HepG2 (cell line): ENCODE results near the gene PNPLA2. TPM values are rescaled to one million over a fixed set of nuclear protein-coding genes. Genes with fewer than 3 reads are reported as not detected.

Source experiments
- ADNP ChIP-seq: sonication (generic); formaldehyde crosslinking; IDR thresholded peaks from 2 replicates; pipeline ENCODE4 v1.4.0; 2020; ENCODE audit warnings: missing genetic modification reagents
- ARID5B ChIP-seq: IDR thresholded peaks from 2 replicates; pipeline ENCODE4 v1.4.0; 2020; ENCODE audit warnings: mild to moderate bottlenecking, missing genetic modification reagents
- GABPB1 ChIP-seq: IDR thresholded peaks from 2 replicates; pipeline ENCODE4 v1.6.1; 2016; ENCODE audit warnings: mild to moderate bottlenecking, missing genetic modification reagents, moderate library complexity, missing compliant biosample characterization
- IRF9 ChIP-seq: sonication (generic); formaldehyde crosslinking; IDR thresholded peaks from 2 replicates; pipeline ENCODE4 v1.8.0; 2022; ENCODE audit warnings: missing genetic modification reagents, mild to moderate bottlenecking, borderline replicate concordance
- MEF2D ChIP-seq: sonication (generic); formaldehyde crosslinking; IDR thresholded peaks from 2 replicates; pipeline ENCODE4 v1.5.1; 2020; ENCODE audit warnings: mild to moderate bottlenecking, missing genetic modification reagents
- MIXL1 ChIP-seq: IDR thresholded peaks from 2 replicates; pipeline ENCODE4 v1.6.1; 2016
- SOX13 ChIP-seq, 3 experiments: fragments of 450-650 bp in 1 of 3; sonication (generic) in 1 of 3; formaldehyde crosslinking in 1 of 3; IDR thresholded peaks in 2 of 3; conservative IDR thresholded peaks in 1 of 3; 2 replicates each; pipeline versions ENCODE4 v1.5.0 to v1.6.1; 2016 to 2020; ENCODE audit warnings: antibody characterized with exemption in 1 of 3, mild to moderate bottlenecking in 1 of 3, missing compliant biosample characterization in 1 of 3, missing genetic modification reagents in 1 of 3, moderate library complexity in 1 of 3
- SOX6 ChIP-seq, 2 experiments: fragments of 450-650 bp in 1 of 2; sonication (generic) in 1 of 2; formaldehyde crosslinking in 1 of 2; IDR thresholded peaks; 2 replicates each; pipeline versions ENCODE4 v1.4.0 to v1.6.1; 2017 to 2020; ENCODE audit warnings: antibody characterized with exemption in 1 of 2, mild to moderate bottlenecking in 1 of 2, missing genetic modification reagents in 1 of 2
- ZKSCAN8 ChIP-seq: IDR thresholded peaks from 2 replicates; pipeline ENCODE4 v1.6.1; 2016; ENCODE audit warnings: borderline replicate concordance, missing genetic modification reagents, missing compliant biosample characterization
- ZNF143 ChIP-seq: sonication (generic); formaldehyde crosslinking; IDR thresholded peaks from 2 replicates; pipeline ENCODE4 v1.4.0; 2020; ENCODE audit warnings: missing genetic modification reagents
- ZNF598 ChIP-seq: sonication (generic); formaldehyde crosslinking; IDR thresholded peaks from 2 replicates; pipeline ENCODE4 v1.5.1; 2020; ENCODE audit warnings: mild to moderate bottlenecking, missing genetic modification reagents, borderline replicate concordance
- polyA plus RNA-seq, 8 experiments: library from polyadenylated mRNA; depleted of rRNA in 3 of 8; stranded (reverse) in 7 of 8; unstranded in 1 of 8; fragments of >200 nt; fragmentation: Illumina TruSeq in 4 of 8; extraction: Trizol in 4 of 8; gene quantifications; 2 replicates each; pipeline versions ENCODE4 v1.2.1 to v1.2.3, GENCODE V29; 2011 to 2016; ENCODE audit warnings: low read depth in 4 of 8, missing spikeins in 1 of 8, mixed read lengths in 1 of 8; ENCODE audit not compliant: insufficient read depth in 1 of 8
- total RNA-seq, 5 experiments: library from RNA; depleted of rRNA; stranded (reverse); fragments of >200 nt; fragmentation: Illumina TruSeq; extraction: Trizol; gene quantifications; 2 replicates each; pipeline ENCODE4 v1.2.3, GENCODE V29; 2016; ENCODE audit warnings: low read depth in 1 of 5

The PNPLA2 gene
- total and polyA plus RNA-seq, 2 of the 13 experiments (the other 11 are each of a cell fraction or from before 2014, with no cell fraction given), result 10.5 to 43.2 TPM

- 0 out of 2 replicates have a peak, but pooled peaks have one; percentile 21 for TF ChIP-seq IRF9 (CRISPR knock-in tag)
- no peak for TF ChIP-seq MEF2D (CRISPR knock-in tag)
- TF ChIP-seq ZNF598, result 0 out of 2 replicates have a peak, but pooled peaks have one; percentile 24
- no peak for TF ChIP-seq MIXL1
- no peak for TF ChIP-seq SOX13 (IDR thresholded peaks at IDR 0.05)
- no peak for TF ChIP-seq SOX13 (CRISPR knock-in tag; conservative IDR thresholded peaks at IDR 0.05 in 1 of 2, IDR thresholded peaks at IDR 0.05 in 1 of 2)
- TF ChIP-seq ZNF143 (CRISPR knock-in tag), result no peak
- TF ChIP-seq GABPB1 (CRISPR knock-in tag), result peak; percentile 32; the same call in 1 of the 2 replicates
- TF ChIP-seq ZKSCAN8, result no peak
- TF ChIP-seq SOX6 (IDR thresholded peaks at IDR 0.05), result no peak
- TF ChIP-seq SOX6 (CRISPR knock-in tag; IDR thresholded peaks at IDR 0.05), result no peak
- no peak for TF ChIP-seq ARID5B (CRISPR knock-in tag)
- TF ChIP-seq ADNP (CRISPR knock-in tag), result no peak
Measured at GRCh38 chr11:788009-788640, 30.6 kb upstream of the PNPLA2 start (continued).
